ENCODE results near the gene AQP12B. TPM values are rescaled to one million over a fixed set of nuclear protein-coding genes. Genes with fewer than 3 reads are reported as not detected.

Gene AQP12B
- total and polyA plus RNA-seq, 3 donors from 2014 or later, result not detected

- Histone ChIP-seq H3K4me3 (no peak overlapping the region), H3K36me3 (ENCODE audit: low read depth, missing control alignments) (no peaks in the 10 kb centered on the region), H3K27ac (no peak overlapping the region), H3K4me1 (peaks cover 4% of the 10 kb centered on the region), H3K9me3 (no peaks in the 10 kb centered on the region), H3K27me3 (no peaks in the 10 kb centered on the region)
- intact Hi-C loops (cut with DNase I; ENCODE audit: low total_unique reads), result no loop called here
- WGBS, 2 donors, result 92 to 94% methylated on average over 6 to 7 of the region's 7 CpGs
- TF ChIP-seq POLR2A (IDR thresholded peaks at IDR 0.05), result no peak
- TF ChIP-seq CTCF (IDR thresholded peaks at IDR 0.05), result no peak
- DNase-seq, result no peak
These were observed 54.2 kb downstream of the AQP12B start for GRCh38 chr2:240628507-240628807.

- intact Hi-C loops (cut with DNase I; ENCODE audit: low total_unique reads), result no loop called here
- DNase-seq, result no peak
- no peak overlapping the region for H3K4me3 ChIP-seq
- no peak for TF ChIP-seq POLR2A (IDR thresholded peaks at IDR 0.05)
- no peak for TF ChIP-seq CTCF (IDR thresholded peaks at IDR 0.05)
- H3K27me3 ChIP-seq, result no peaks in the 10 kb centered on the region
- WGBS, 2 donors, result 94 to 96% methylated on average over 9 to 17 of the region's 17 CpGs
- H3K9me3 ChIP-seq, result no peaks in the 10 kb centered on the region
- H3K27ac ChIP-seq, result no peak overlapping the region
- peaks cover 4% of the 10 kb centered on the region for H3K4me1 ChIP-seq
- H3K36me3 ChIP-seq (ENCODE audit: low read depth, missing control alignments), result no peaks in the 10 kb centered on the region
These were observed 54.8 kb downstream of the AQP12B start for GRCh38 chr2:240627736-240628506.

- WGBS, 2 donors, result 67 to 69% methylated on average over 18 to 21 of the region's 21 CpGs
- TF ChIP-seq CTCF (IDR thresholded peaks at IDR 0.05) (no peak), POLR2A (IDR thresholded peaks at IDR 0.05) (no peak)
- H3K27ac ChIP-seq, result no peak overlapping the region
These were observed 56.0 kb downstream of the AQP12B start for GRCh38 chr2:240626531-240627300.

More at GRCh38 chr2:240626531-240627300, 56.0 kb downstream of the AQP12B start:
- no peaks in the 10 kb centered on the region for H3K27me3 ChIP-seq
- DNase-seq, result no peak
- no peaks in the 10 kb centered on the region for H3K36me3 ChIP-seq (ENCODE audit: low read depth, missing control alignments)
- H3K9me3 ChIP-seq, result no peaks in the 10 kb centered on the region
- H3K4me1 ChIP-seq, result peaks cover 4% of the 10 kb centered on the region
- H3K4me3 ChIP-seq, result no peak overlapping the region
- intact Hi-C loops (cut with DNase I; ENCODE audit: low total_unique reads), result no loop called here

Small RNAs within 50 kb of the gene (small RNA-seq; reads per million reads assigned to genes)
- 0 reads per million in 2 donors for gene AC011298.3

Other genes starting within 250 kb of the AQP12B start
- gene GPC1, start 247.2 kb downstream of the AQP12B start, total RNA-seq, result 100 to 1,000 TPM; 244 to 479 TPM
- 74.2 TPM for gene GPC1, start 247.2 kb downstream of the AQP12B start, polyA plus RNA-seq (ENCODE audit: insufficient read depth, low read depth, low replicate concordance)
- gene ANKMY1, start 124.9 kb downstream of the AQP12B start, total RNA-seq, result 10 to 100 TPM; 57.3 to 75.7 TPM
- gene ANKMY1, start 124.9 kb downstream of the AQP12B start, polyA plus RNA-seq (ENCODE audit: insufficient read depth, low read depth, low replicate concordance), result 92.5 TPM
- gene DUSP28, start 122.5 kb downstream of the AQP12B start, total RNA-seq, result 10 to 100 TPM; 24.7 to 37.6 TPM
- gene DUSP28, start 122.5 kb downstream of the AQP12B start, polyA plus RNA-seq (ENCODE audit: insufficient read depth, low read depth, low replicate concordance), result 19.3 TPM
- gene RNPEPL1, start 114.4 kb downstream of the AQP12B start, total RNA-seq, result 10 to 100 TPM; 39.1 to 48.5 TPM
- gene RNPEPL1, start 114.4 kb downstream of the AQP12B start, polyA plus RNA-seq (ENCODE audit: insufficient read depth, low read depth, low replicate concordance), result 28.9 TPM
- 100 to 1,000 TPM in 1 of 2 donors, 10 to 100 TPM in 1; 66.5 to 104 TPM for gene CAPN10, start 96.2 kb downstream of the AQP12B start, total RNA-seq
- 29.8 TPM for gene CAPN10, start 96.2 kb downstream of the AQP12B start, polyA plus RNA-seq (ENCODE audit: insufficient read depth, low read depth, low replicate concordance)
- 10 to 100 TPM in 1 of 2 donors, 1 to 10 TPM in 1; 9.5 to 11.5 TPM for gene GPR35, start 57.4 kb downstream of the AQP12B start, total RNA-seq
- 3.1 TPM for gene GPR35, start 57.4 kb downstream of the AQP12B start, polyA plus RNA-seq (ENCODE audit: insufficient read depth, low read depth, low replicate concordance)
- gene AQP12A, start 9.0 kb upstream of the AQP12B start, total RNA-seq, result not detected
- gene AQP12A, start 9.0 kb upstream of the AQP12B start, polyA plus RNA-seq (ENCODE audit: insufficient read depth, low read depth, low replicate concordance), result not detected
- gene KIF1A, start 137.3 kb upstream of the AQP12B start, total RNA-seq, result 10 to 100 TPM; 37.0 to 42.1 TPM
- 33.5 TPM for gene KIF1A, start 137.3 kb upstream of the AQP12B start, polyA plus RNA-seq (ENCODE audit: insufficient read depth, low read depth, low replicate concordance)
- under 1 TPM in 1 of 2 donors, not detected in 1; 0.24 TPM for gene AGXT, start 185.9 kb upstream of the AQP12B start, total RNA-seq
- gene AGXT, start 185.9 kb upstream of the AQP12B start, polyA plus RNA-seq (ENCODE audit: insufficient read depth, low read depth, low replicate concordance), result 0.51 TPM
- not detected for gene MAB21L4, start 213.3 kb upstream of the AQP12B start, total RNA-seq
- gene MAB21L4, start 213.3 kb upstream of the AQP12B start, polyA plus RNA-seq (ENCODE audit: insufficient read depth, low read depth, low replicate concordance), result 1.1 TPM
- gene CROCC2, start 223.5 kb upstream of the AQP12B start, total RNA-seq, result under 1 TPM; 0.43 to 0.55 TPM
- gene CROCC2, start 223.5 kb upstream of the AQP12B start, polyA plus RNA-seq (ENCODE audit: insufficient read depth, low read depth, low replicate concordance), result 0.51 TPM

Measured in testis (tissue), 3 donors.